H1 (cell line): ENCODE measurements around the gene TOMM34. TPM values are rescaled to one million over a fixed set of nuclear protein-coding genes. Genes with fewer than 3 reads are reported as not detected.

Experiments used
- CTCF ChIA-PET: fragments of 300-600 bp; sonication (Branson Sonifier 250); formaldehyde crosslinking; loops from one replicate; lab custom pipeline; 2021; ENCODE audit not compliant: partially characterized antibody; lab: Charles Lee
- POLR2A ChIA-PET: fragments of 300-600 bp; sonication (Branson Sonifier 250); formaldehyde crosslinking; loops from one replicate; lab custom pipeline; 2021; ENCODE audit warnings: inconsistent platforms; ENCODE audit not compliant: partially characterized antibody; lab: Charles Lee
- DNase-seq, 2 experiments: peaks; one replicate each; pipeline versions ENCODE4 v3.0.0 to v3.0.0-alpha.2; 2010 to 2022; ENCODE audit warnings: low spot score in 2 of 2, low read depth in 1 of 2, mixed read lengths in 1 of 2
- FAIRE-seq: peaks from 2 replicates; lab custom pipeline; 2011; peaks lifted over from hg19 to GRCh38; lab: Jason Lieb, UNC
- H2AFZ ChIP-seq: 2 replicates; pipeline ENCODE4 v1.8.1; 2012; ENCODE audit warnings: low read length, inconsistent platforms
- H2AK5ac ChIP-seq: 2 replicates; pipeline ENCODE4 v1.6.1; 2013; ENCODE audit warnings: low read depth, low read length
- H2BK120ac ChIP-seq: replicated peaks from 2 replicates; pipeline ENCODE3; 2013; ENCODE audit warnings: low read depth, low read length, inconsistent platforms
- H2BK12ac ChIP-seq: 2 replicates; pipeline ENCODE4 v1.6.1; 2013; ENCODE audit warnings: low read depth, low read length
- H2BK15ac ChIP-seq: 2 replicates; pipeline ENCODE4 v1.6.1; 2013; ENCODE audit warnings: low read length
- H2BK20ac ChIP-seq: 2 replicates; pipeline ENCODE4 v1.6.1; 2013; ENCODE audit warnings: low read length
- H2BK5ac ChIP-seq: 2 replicates; pipeline ENCODE4 v1.6.1; 2013; ENCODE audit warnings: low read depth, low read length
- H3K14ac ChIP-seq: 2 replicates; pipeline ENCODE4 v1.6.1; 2013; ENCODE audit warnings: inconsistent platforms; ENCODE audit not compliant: insufficient read length
- H3K18ac ChIP-seq: 2 replicates; pipeline ENCODE4 v1.6.1; 2013; ENCODE audit warnings: low read length; ENCODE audit errors: extremely low read depth
- H3K23ac ChIP-seq: 2 replicates; pipeline ENCODE4 v1.6.1; 2013; ENCODE audit warnings: inconsistent platforms; ENCODE audit not compliant: insufficient read length
- H3K23me2 ChIP-seq: 2 replicates; pipeline ENCODE4 v1.6.1; 2013; ENCODE audit warnings: low read depth, low read length
- H3K27ac ChIP-seq: 2 replicates; pipeline ENCODE4 v1.6.1; 2011; ENCODE audit warnings: low read depth, low read length, inconsistent platforms
- H3K27me3 ChIP-seq, 4 experiments: replicated peaks in 1 of 4; 1 replicate in 1 of 4; 2 replicates in 3 of 4; pipeline versions ENCODE4 v1.6.1 to v1.8.1; 2011 to 2013; ENCODE audit warnings: low read length in 3 of 4, mild to moderate bottlenecking in 3 of 4, inconsistent platforms in 2 of 4, mixed read lengths in 2 of 4, moderate library complexity in 1 of 4; ENCODE audit not compliant: control insufficient read depth in 3 of 4, insufficient read depth in 3 of 4; ENCODE audit errors: extremely low read depth in 1 of 4
- H3K36me3 ChIP-seq, 4 experiments: 2 replicates each; pipeline versions ENCODE4 v1.6.1 to v1.8.1; 2011 to 2013; ENCODE audit warnings: mild to moderate bottlenecking in 4 of 4, low read length in 3 of 4, moderate library complexity in 2 of 4, control low read depth in 1 of 4, inconsistent platforms in 1 of 4; ENCODE audit not compliant: insufficient read depth in 4 of 4, control insufficient read depth in 2 of 4
- H3K4ac ChIP-seq: replicated peaks from 2 replicates; pipeline ENCODE3; 2013; ENCODE audit warnings: low read length, low read depth, mixed read lengths, inconsistent platforms; ENCODE audit not compliant: insufficient read length
- H3K4me1 ChIP-seq, 4 experiments: replicated peaks in 1 of 4; 1 replicate in 1 of 4; 2 replicates in 3 of 4; pipeline versions ENCODE4 v1.6.1 to v1.8.1; 2011 to 2013; ENCODE audit warnings: low read length in 3 of 4, inconsistent platforms in 2 of 4, mixed read lengths in 1 of 4; ENCODE audit not compliant: insufficient read depth in 4 of 4, control insufficient read depth in 3 of 4
- H3K4me2 ChIP-seq, 2 experiments: 2 replicates each; pipeline versions ENCODE4 v1.6.1 to v1.8.1; 2011 to 2013; ENCODE audit warnings: low read depth in 2 of 2, low read length in 2 of 2, control low read depth in 1 of 2, inconsistent platforms in 1 of 2, mild to moderate bottlenecking in 1 of 2; ENCODE audit not compliant: insufficient read depth in 1 of 2
- H3K4me3 ChIP-seq, 4 experiments: fragments of 200-600, 300-600 bp in 1 of 4; sonication (generic), shearing (Covaris generic), sonication (Bioruptor Twin) in 1 of 4; 2 replicates each; pipeline versions ENCODE4 v1.5.1 to v1.8.1; 2011 to 2016; ENCODE audit warnings: low read length in 4 of 4, low read depth in 3 of 4, control low read depth in 2 of 4, inconsistent platforms in 2 of 4, mild to moderate bottlenecking in 2 of 4, mixed read lengths in 1 of 4, moderate library complexity in 1 of 4; ENCODE audit not compliant: insufficient read depth in 2 of 4; ENCODE audit errors: extremely low read depth in 1 of 4
- H3K56ac ChIP-seq: replicated peaks from 2 replicates; pipeline ENCODE3; 2013; ENCODE audit warnings: low read depth, mild to moderate bottlenecking, mixed read lengths, low read length, inconsistent platforms; ENCODE audit not compliant: insufficient read length
- H3K79me1 ChIP-seq: 2 replicates; pipeline ENCODE4 v1.6.1; 2013; ENCODE audit warnings: low read depth, low read length, control low read depth
- H3K79me2 ChIP-seq, 2 experiments: 2 replicates each; pipeline versions ENCODE4 v1.6.1 to v1.8.1; 2012 to 2013; ENCODE audit warnings: low read length in 2 of 2, mild to moderate bottlenecking in 2 of 2, inconsistent platforms in 1 of 2; ENCODE audit not compliant: insufficient read depth in 2 of 2, control insufficient read depth in 1 of 2
- H3K9ac ChIP-seq, 4 experiments: replicated peaks in 1 of 4; 1 replicate in 1 of 4; 2 replicates in 3 of 4; pipeline versions ENCODE4 v1.6.1 to v1.8.1; 2011 to 2013; ENCODE audit warnings: low read depth in 3 of 4, low read length in 3 of 4, control low read depth in 2 of 4, mild to moderate bottlenecking in 2 of 4, moderate library complexity in 2 of 4, inconsistent platforms in 1 of 4; ENCODE audit errors: extremely low read depth in 1 of 4
- H3K9me3 ChIP-seq, 2 experiments: 2 replicates each; pipeline versions ENCODE4 v1.6.1 to v1.8.1; 2012 to 2013; ENCODE audit warnings: mild to moderate bottlenecking in 2 of 2, moderate library complexity in 2 of 2, control low read depth in 1 of 2, inconsistent platforms in 1 of 2, low read depth in 1 of 2, low read length in 1 of 2, mixed read lengths in 1 of 2; ENCODE audit not compliant: insufficient read depth in 2 of 2
- H4K20me1 ChIP-seq, 2 experiments: replicated peaks in 1 of 2; 2 replicates each; pipeline versions ENCODE3 to v1.8.1; 2011 to 2013; ENCODE audit warnings: inconsistent platforms in 2 of 2, low read length in 2 of 2, mild to moderate bottlenecking in 1 of 2; ENCODE audit not compliant: insufficient read depth in 2 of 2, control insufficient read depth in 1 of 2
- H4K5ac ChIP-seq: 2 replicates; pipeline ENCODE4 v1.6.1; 2013; ENCODE audit warnings: low read length, low read depth, mixed read lengths, inconsistent platforms; ENCODE audit not compliant: insufficient read length
- H4K8ac ChIP-seq: 2 replicates; pipeline ENCODE4 v1.8.0; 2013; ENCODE audit warnings: mild to moderate bottlenecking, moderate library complexity, low read length, inconsistent platforms; ENCODE audit not compliant: insufficient read depth; ENCODE audit errors: extremely low read depth
- H4K91ac ChIP-seq: replicated peaks from 2 replicates; pipeline ENCODE3; 2013; ENCODE audit warnings: low read length, mixed read lengths, inconsistent platforms; ENCODE audit not compliant: insufficient read length
- CHD2 ChIP-seq: IDR thresholded peaks from 2 replicates; pipeline ENCODE4 v1.6.1; 2012; ENCODE audit warnings: low read length, improper control_type of control experiment
- SAP30 ChIP-seq: fragments of 300-600 bp; sonication (generic); IDR thresholded peaks from 2 replicates; pipeline ENCODE4 v1.7.1; 2012; ENCODE audit warnings: low read length, moderate library complexity, mild to moderate bottlenecking, inconsistent platforms; ENCODE audit not compliant: insufficient read depth, insufficient replicate concordance
- SP4 ChIP-seq: IDR thresholded peaks from 2 replicates; pipeline ENCODE4 v1.6.1; 2012; ENCODE audit warnings: low read length, inconsistent platforms
- TEAD4 ChIP-seq: IDR thresholded peaks from 2 replicates; pipeline ENCODE4 v1.6.1; 2012; ENCODE audit warnings: low read depth, low read length, inconsistent platforms, mixed read lengths
- WGBS, 2 experiments: shearing (Covaris generic) in 1 of 2; methylation state at CpG; one replicate each; pipeline versions ENCODE4 v1.1.6 to v1.1.7; 2013 to 2015; ENCODE audit warnings: low lambda C conversion rate in 2 of 2, mixed read lengths in 2 of 2, inconsistent platforms in 1 of 2, low coverage in 1 of 2, missing lambda C conversion rate in 1 of 2; ENCODE audit not compliant: insufficient replicate concordance in 2 of 2, insufficient coverage in 1 of 2, insufficient read length in 1 of 2; ENCODE audit errors: extremely low coverage in 1 of 2, missing lambda C conversion rate in 1 of 2; 5-methylcytosine and 5-hydroxymethylcytosine counted together
- polyA plus RNA-seq, 7 experiments: library from polyadenylated mRNA; depleted of rRNA in 3 of 7; stranded (reverse) in 5 of 7; unstranded in 2 of 7; fragments of >200 nt in 5 of 7; fragments of 200-250 nt in 2 of 7; gene quantifications; 1 replicate in 5 of 7; 2 replicates in 1 of 7; 4 replicates in 1 of 7; pipeline versions ENCODE4 v1.2.1 to v1.2.3, GENCODE V29; 2011 to 2013; ENCODE audit warnings: missing spikeins in 2 of 7, mixed read lengths in 2 of 7
- total RNA-seq: library from RNA; stranded (reverse); fragmentation: NEBNext Ultra II Directional; extraction: Animal tissue kit (Norgen Biotek cat#: 25700); gene quantifications from 2 replicates; pipeline ENCODE4 v1.2.1, GENCODE V29; 2021
- TF ChIP-seq, protein P1 (sequence below), 3 experiments: IDR thresholded peaks; 1 replicate in 2 of 3; 2 replicates in 1 of 3; pipeline versions ENCODE4 v1.5.1 to v1.6.1; 2011; ENCODE audit warnings: low read length in 3 of 3, mild to moderate bottlenecking in 3 of 3, inconsistent platforms in 2 of 3, low read depth in 1 of 3, moderate library complexity in 1 of 3; ENCODE audit not compliant: insufficient read depth in 1 of 3; ENCODE audit errors: control extremely low read depth in 1 of 3
- TF ChIP-seq, protein P2 (sequence below): IDR thresholded peaks from 2 replicates; pipeline ENCODE4 v1.6.1; 2012; ENCODE audit warnings: low read length, inconsistent platforms

Gene TOMM34
- total and polyA plus RNA-seq, 2 of the 8 experiments (the other 6 are each of a cell fraction or from before 2014, with no cell fraction given): 32.1 to 35.1 TPM

DNA sequence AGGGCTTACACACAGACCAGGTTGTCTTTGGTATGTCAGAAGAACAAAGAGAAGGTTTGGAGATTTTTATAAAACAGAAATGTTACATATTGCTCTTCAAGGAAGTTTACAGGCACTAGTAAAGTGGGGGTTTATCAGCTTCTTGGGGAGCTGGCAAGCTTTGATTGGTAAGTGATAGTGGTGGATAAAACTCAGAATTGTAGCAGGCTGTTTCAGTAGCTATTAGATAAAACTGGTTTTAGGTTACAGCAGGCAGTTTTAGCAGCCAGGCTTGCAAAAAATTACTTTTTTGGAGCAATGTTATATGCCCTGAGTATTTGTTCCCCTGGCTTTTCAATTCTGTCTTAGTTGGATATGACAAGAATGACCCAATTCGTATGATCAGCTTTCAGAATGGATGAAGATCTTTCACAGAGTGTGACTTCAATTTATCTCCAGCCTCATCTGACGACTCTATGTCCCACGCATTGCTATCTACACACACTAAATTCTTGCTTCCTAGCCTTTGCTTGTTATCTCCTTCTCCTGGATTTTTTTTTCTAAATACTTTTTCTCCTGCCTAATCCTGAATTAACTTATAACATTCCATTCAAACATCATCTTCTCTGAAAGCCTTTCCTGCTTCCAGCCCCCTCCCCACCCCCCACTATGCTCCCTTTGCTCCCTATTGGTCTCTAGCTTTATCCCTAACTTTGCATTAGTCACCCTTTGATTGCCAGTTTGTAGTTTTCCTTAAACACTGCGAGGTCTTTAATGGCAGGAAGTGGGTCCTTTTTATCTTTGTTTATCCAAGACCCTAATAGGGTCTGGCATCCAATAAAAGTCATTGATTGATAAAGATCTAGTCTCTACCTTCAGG, 1.0 kb upstream of the TOMM34 start:
- H3K9me3 ChIP-seq: no peaks in the 10 kb centered on the region
- H2BK5ac ChIP-seq: no peak overlapping the region
- H2BK12ac ChIP-seq: no peak overlapping the region
- peaks cover 2 to 3% of the 10 kb centered on the region in 2 experiments for H4K20me1 ChIP-seq
- peak overlapping the region in 1 of 4 experiments; percentile 79; a peak in 1 of 8 replicates for H3K4me3 ChIP-seq
- no peak overlapping the region for H3K56ac ChIP-seq
- no peak overlapping the region for H3K27ac ChIP-seq
- no peak overlapping the region for H2BK15ac ChIP-seq
- H2BK20ac ChIP-seq: no peak overlapping the region
- H3K23me2 ChIP-seq: peaks cover 5% of the 10 kb centered on the region; the same call in 1 of the 2 replicates
- DNase-seq (no peak), FAIRE-seq (no peak)
- no peak overlapping the region for H4K5ac ChIP-seq
- peaks cover 0 to 10% (median 4%) of the 10 kb centered on the region in 4 experiments; a peak in 5 of 7 replicates for H3K4me1 ChIP-seq
- H2AFZ ChIP-seq: no peak overlapping the region
- CTCF ChIA-PET: interaction anchor here (1.3 to 2.9 kb wide), 4 partner anchors 10 to 50 kb away, joined by 3 to 7 read pairs (median 4); no protein-coding TSS in a partner anchor
- peaks cover 0 to 7% (median 3%) of the 10 kb centered on the region in 4 experiments; a peak in 3 of 8 replicates for H3K36me3 ChIP-seq
- peaks cover 6% of the 10 kb centered on the region for H3K79me1 ChIP-seq
- H3K4ac ChIP-seq: no peak overlapping the region
- no peak overlapping the region for H3K14ac ChIP-seq
- H3K18ac ChIP-seq: no peak overlapping the region
- POLR2A ChIA-PET: interaction anchor here (1.1 to 2.1 kb wide), 4 partner anchors 8 to 76 kb away, joined by 3 to 6 read pairs (median 4); partner anchors contain the start of genes PABPC1L and YWHAB
- no peak overlapping the region for H3K9ac ChIP-seq
- H2AK5ac ChIP-seq: no peak overlapping the region
- no peak overlapping the region for H2BK120ac ChIP-seq
- no peak overlapping the region for H3K23ac ChIP-seq
- H4K8ac ChIP-seq: no peak overlapping the region
- no peak overlapping the region for H4K91ac ChIP-seq
- H3K27me3 ChIP-seq: peaks cover 0 to 11% (median 2%) of the 10 kb centered on the region in 4 experiments; a peak in 4 of 7 replicates
- peaks cover 3 to 20% of the 10 kb centered on the region in 2 experiments; a peak in 3 of 4 replicates for H3K79me2 ChIP-seq
- peak overlapping the region in 1 of 2 experiments; percentile 82; a peak in 1 of 4 replicates for H3K4me2 ChIP-seq
- 54% methylated on average over 4 of the region's 4 CpGs; no CpG with 5 or more reads in 1 of the 2 experiments for WGBS, 2 experiments
- TF ChIP-seq SAP30: no peak
- no peak for TF ChIP-seq TEAD4
- TF ChIP-seq SP4: no peak
- TF ChIP-seq, protein P1, sequence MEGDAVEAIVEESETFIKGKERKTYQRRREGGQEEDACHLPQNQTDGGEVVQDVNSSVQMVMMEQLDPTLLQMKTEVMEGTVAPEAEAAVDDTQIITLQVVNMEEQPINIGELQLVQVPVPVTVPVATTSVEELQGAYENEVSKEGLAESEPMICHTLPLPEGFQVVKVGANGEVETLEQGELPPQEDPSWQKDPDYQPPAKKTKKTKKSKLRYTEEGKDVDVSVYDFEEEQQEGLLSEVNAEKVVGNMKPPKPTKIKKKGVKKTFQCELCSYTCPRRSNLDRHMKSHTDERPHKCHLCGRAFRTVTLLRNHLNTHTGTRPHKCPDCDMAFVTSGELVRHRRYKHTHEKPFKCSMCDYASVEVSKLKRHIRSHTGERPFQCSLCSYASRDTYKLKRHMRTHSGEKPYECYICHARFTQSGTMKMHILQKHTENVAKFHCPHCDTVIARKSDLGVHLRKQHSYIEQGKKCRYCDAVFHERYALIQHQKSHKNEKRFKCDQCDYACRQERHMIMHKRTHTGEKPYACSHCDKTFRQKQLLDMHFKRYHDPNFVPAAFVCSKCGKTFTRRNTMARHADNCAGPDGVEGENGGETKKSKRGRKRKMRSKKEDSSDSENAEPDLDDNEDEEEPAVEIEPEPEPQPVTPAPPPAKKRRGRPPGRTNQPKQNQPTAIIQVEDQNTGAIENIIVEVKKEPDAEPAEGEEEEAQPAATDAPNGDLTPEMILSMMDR (IDR thresholded peaks at IDR 0.05; ENCODE audit: control extremely low read depth in 1 of 3, insufficient read depth in 1 of 3, low read depth in 1 of 3, low read length in 3 of 3): no peak
- no peak for TF ChIP-seq CHD2
- TF ChIP-seq, protein P2, sequence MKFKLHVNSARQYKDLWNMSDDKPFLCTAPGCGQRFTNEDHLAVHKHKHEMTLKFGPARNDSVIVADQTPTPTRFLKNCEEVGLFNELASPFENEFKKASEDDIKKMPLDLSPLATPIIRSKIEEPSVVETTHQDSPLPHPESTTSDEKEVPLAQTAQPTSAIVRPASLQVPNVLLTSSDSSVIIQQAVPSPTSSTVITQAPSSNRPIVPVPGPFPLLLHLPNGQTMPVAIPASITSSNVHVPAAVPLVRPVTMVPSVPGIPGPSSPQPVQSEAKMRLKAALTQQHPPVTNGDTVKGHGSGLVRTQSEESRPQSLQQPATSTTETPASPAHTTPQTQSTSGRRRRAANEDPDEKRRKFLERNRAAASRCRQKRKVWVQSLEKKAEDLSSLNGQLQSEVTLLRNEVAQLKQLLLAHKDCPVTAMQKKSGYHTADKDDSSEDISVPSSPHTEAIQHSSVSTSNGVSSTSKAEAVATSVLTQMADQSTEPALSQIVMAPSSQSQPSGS: no peak
